Neutrophil (primary cell): ENCODE results near the gene KRTAP27-1.

Source experiments
- H3K27ac ChIP-seq: fragments of 200-600 bp; sonication (generic); 2 replicates; pipeline ENCODE4 v1.5.1; 2016; ENCODE audit warnings: mild to moderate bottlenecking, moderate library complexity
- H3K27me3 ChIP-seq: fragments of 200-600 bp; sonication (generic); 2 replicates; pipeline ENCODE4 v1.6.0; 2016; ENCODE audit warnings: mild to moderate bottlenecking
- H3K36me3 ChIP-seq: fragments of 200-600 bp; sonication (generic); 2 replicates; pipeline ENCODE4 v1.5.1; 2017
- H3K4me1 ChIP-seq, 2 experiments: fragments of 200-600 bp in 1 of 2; sonication (generic) in 1 of 2; 1 replicate in 1 of 2; 2 replicates in 1 of 2; pipeline versions ENCODE4 v1.5.1 to v1.6.1; 2013 to 2016; ENCODE audit warnings: low read depth in 1 of 2, low read length in 1 of 2, mild to moderate bottlenecking in 1 of 2, moderate library complexity in 1 of 2; ENCODE audit not compliant: control insufficient read depth in 1 of 2, insufficient read depth in 1 of 2
- H3K4me3 ChIP-seq, 2 experiments: fragments of 200-600 bp in 1 of 2; sonication (generic) in 1 of 2; 1 replicate in 1 of 2; 2 replicates in 1 of 2; pipeline ENCODE4 v1.5.1; 2013 to 2016; ENCODE audit warnings: low read depth in 1 of 2, low read length in 1 of 2, mild to moderate bottlenecking in 1 of 2, moderate library complexity in 1 of 2
- H3K9me3 ChIP-seq: fragments of 200-600 bp; sonication (generic); 2 replicates; pipeline ENCODE4 v1.5.1; 2016
- CTCF ChIP-seq: fragments of 200-600 bp; sonication (generic); IDR thresholded peaks from 2 replicates; pipeline ENCODE4 v1.5.1; 2016; ENCODE audit warnings: antibody characterized with exemption

KRTAP27-1 gene

GRCh38 chr21:30305136-30305535 is 32.4 kb downstream of the KRTAP27-1 start:
- H3K36me3 ChIP-seq = no peaks in the 10 kb centered on the region
- H3K4me1 ChIP-seq = no peaks in the 10 kb centered on the region
- H3K27me3 ChIP-seq = no peaks in the 10 kb centered on the region
- no peak for TF ChIP-seq CTCF
- H3K9me3 ChIP-seq = no peaks in the 10 kb centered on the region
- H3K4me3 ChIP-seq = no peak overlapping the region
- no peak overlapping the region for H3K27ac ChIP-seq

- no peak within 1 kb of the TSS for H3K27ac ChIP-seq
- H3K4me1 ChIP-seq = no peaks in the 10 kb centered on the region
- no peak within 1 kb of the TSS for H3K4me3 ChIP-seq
- H3K9me3 ChIP-seq = no peaks in the 10 kb centered on the region
- H3K36me3 ChIP-seq = no peaks in the 10 kb centered on the region
- no peaks in the 10 kb centered on the region for H3K27me3 ChIP-seq
- TF ChIP-seq CTCF = no peak
Measured at GRCh38 chr21:30289215-30289614, 48.3 kb downstream of the KRTAP27-1 start, which contains the start of gene KRTAP25-1. Gene KRTAP25-1 (minus strand): TSS chr21:30289514. CDS start chr21:30289490, 24 bp downstream.
